CD14-positive monocyte (primary cell): ENCODE results near the gene CDH13. TPM values are rescaled to one million over a fixed set of nuclear protein-coding genes. Genes with fewer than 3 reads are reported as not detected.

ENCODE experiments used
- DNase-seq, 3 donors: peaks; one replicate each; pipeline ENCODE4 v3.0.0-alpha.2; 2011 to 2022
- H2AFZ ChIP-seq: 2 replicates; pipeline ENCODE4 v1.6.0; 2012; ENCODE audit warnings: mild to moderate bottlenecking, low read depth, low read length, inconsistent platforms; ENCODE audit not compliant: insufficient read depth, poor library complexity, severe bottlenecking
- H3K27ac ChIP-seq, 2 donors: 1 replicate in 1 of 2; 2 replicates in 1 of 2; pipeline ENCODE4 v1.5.1; 2012 to 2013; ENCODE audit warnings: low read length in 2 of 2, control low read depth in 1 of 2, inconsistent platforms in 1 of 2, low read depth in 1 of 2, mild to moderate bottlenecking in 1 of 2
- H3K27me3 ChIP-seq, 2 donors: one replicate each; pipeline versions ENCODE4 v1.6.0 to v1.6.1; 2011 to 2013; ENCODE audit warnings: low read length in 2 of 2; ENCODE audit not compliant: control insufficient read depth in 2 of 2, insufficient read depth in 2 of 2
- H3K36me3 ChIP-seq, 2 donors: replicated peaks in 1 of 2; 1 replicate in 1 of 2; 2 replicates in 1 of 2; pipeline versions ENCODE4 v1.5.1 to v1.6.1; 2012 to 2013; ENCODE audit warnings: low read length in 2 of 2, control low read depth in 1 of 2, inconsistent platforms in 1 of 2, mild to moderate bottlenecking in 1 of 2; ENCODE audit not compliant: insufficient read depth in 2 of 2, control insufficient read depth in 1 of 2
- H3K4me1 ChIP-seq, 2 donors: 1 replicate in 1 of 2; 2 replicates in 1 of 2; pipeline versions ENCODE4 v1.5.1 to v1.6.1; 2012 to 2013; ENCODE audit warnings: low read length in 2 of 2, control low read depth in 1 of 2, inconsistent platforms in 1 of 2, mild to moderate bottlenecking in 1 of 2, moderate library complexity in 1 of 2; ENCODE audit not compliant: insufficient read depth in 2 of 2, control insufficient read depth in 1 of 2
- H3K4me2 ChIP-seq: replicated peaks from 2 replicates; pipeline ENCODE3; 2012; ENCODE audit warnings: low read length, moderate library complexity, mild to moderate bottlenecking; ENCODE audit not compliant: poor library complexity, severe bottlenecking; ENCODE audit errors: extremely low read depth
- H3K4me3 ChIP-seq, 3 experiments: fragments of 200-600 bp in 1 of 3; sonication (generic) in 1 of 3; replicated peaks in 1 of 3; 1 replicate in 2 of 3; 2 replicates in 1 of 3; pipeline ENCODE4 v1.5.1; 2011 to 2013; ENCODE audit warnings: low read length in 3 of 3, mild to moderate bottlenecking in 3 of 3, control low read depth in 2 of 3, low read depth in 2 of 3, inconsistent platforms in 1 of 3, moderate library complexity in 1 of 3
- H3K79me2 ChIP-seq: 2 replicates; pipeline ENCODE4 v1.6.0; 2012; ENCODE audit warnings: mild to moderate bottlenecking, control low read depth, inconsistent platforms, low read length, moderate library complexity; ENCODE audit not compliant: insufficient read depth
- H3K9ac ChIP-seq: 2 replicates; pipeline ENCODE4 v1.6.0; 2017; ENCODE audit warnings: low read length, mild to moderate bottlenecking; ENCODE audit not compliant: insufficient read depth, poor library complexity, severe bottlenecking
- H3K9me3 ChIP-seq, 2 donors: replicated peaks in 1 of 2; 1 replicate in 1 of 2; 2 replicates in 1 of 2; pipeline versions ENCODE4 v1.5.1 to v1.6.1; 2012 to 2013; ENCODE audit warnings: low read length in 2 of 2, control low read depth in 1 of 2; ENCODE audit not compliant: control insufficient read depth in 1 of 2, insufficient read depth in 1 of 2
- H4K20me1 ChIP-seq: 2 replicates; pipeline ENCODE4 v1.6.0; 2012; ENCODE audit warnings: mild to moderate bottlenecking, low read length, control low read depth, moderate library complexity; ENCODE audit not compliant: insufficient read depth
- H3K27ac Mint-ChIP-seq, 7 donors: one replicate each; pipeline ENCODE4 v1.8.0; 2020; ENCODE audit warnings: mild to moderate bottlenecking in 7 of 7, mixed read lengths in 7 of 7, moderate library complexity in 6 of 7, inconsistent platforms in 2 of 7
- H3K27me3 Mint-ChIP-seq, 3 donors: one replicate each; pipeline ENCODE4 v1.8.0; 2021 to 2022; ENCODE audit warnings: low read depth in 3 of 3, mild to moderate bottlenecking in 3 of 3, mixed read lengths in 3 of 3, moderate library complexity in 3 of 3, inconsistent platforms in 1 of 3
- H3K36me3 Mint-ChIP-seq, 2 donors: one replicate each; pipeline ENCODE4 v1.8.0; 2020; ENCODE audit warnings: mixed read lengths in 2 of 2, inconsistent platforms in 1 of 2, mild to moderate bottlenecking in 1 of 2
- H3K4me1 Mint-ChIP-seq: one replicate; pipeline ENCODE4 v1.8.0; 2020; ENCODE audit warnings: mild to moderate bottlenecking, mixed read lengths
- H3K4me3 Mint-ChIP-seq, 2 donors: one replicate each; pipeline ENCODE4 v1.8.0; 2020; ENCODE audit warnings: mild to moderate bottlenecking in 2 of 2, mixed read lengths in 2 of 2, moderate library complexity in 1 of 2
- H3K9me3 Mint-ChIP-seq, 7 donors: one replicate each; pipeline ENCODE4 v1.8.0; 2020 to 2022; ENCODE audit warnings: mixed read lengths in 7 of 7, mild to moderate bottlenecking in 6 of 7, moderate library complexity in 6 of 7, inconsistent platforms in 2 of 7
- WGBS: methylation state at CpG from one replicate; pipeline ENCODE4 v1.1.5; 2013; ENCODE audit warnings: missing lambda C conversion rate; ENCODE audit not compliant: insufficient coverage; 5-methylcytosine and 5-hydroxymethylcytosine counted together
- intact Hi-C, 2 donors: fragments of 100-400 bp; cut with micrococcal nuclease; formaldehyde crosslinking; loops; one replicate each; pipeline versions ENCODE4 v1.15.0 to v1.15.1; 2023
- polyA plus RNA-seq, 3 donors: library from polyadenylated mRNA; depleted of rRNA in 1 of 3; unstranded in 2 of 3; stranded (reverse) in 1 of 3; fragments of 300-500 nt in 2 of 3; fragments of >200 nt in 1 of 3; fragmentation: Illumina TruSeq in 2 of 3; gene quantifications; 1 replicate in 2 of 3; 2 replicates in 1 of 3; pipeline ENCODE4 v1.2.3, GENCODE V29; 2012 to 2021
- TF ChIP-seq, protein P1 (sequence below): fragments of 200-600 bp; IDR thresholded peaks from one replicate; pipeline ENCODE4 v1.8.0; 2022; ENCODE audit warnings: antibody characterized with exemption, mild to moderate bottlenecking

The CDH13 gene
- polyA plus RNA-seq, 3 donors: 0.13 to 0.19 TPM; not detected in 1

DNA sequence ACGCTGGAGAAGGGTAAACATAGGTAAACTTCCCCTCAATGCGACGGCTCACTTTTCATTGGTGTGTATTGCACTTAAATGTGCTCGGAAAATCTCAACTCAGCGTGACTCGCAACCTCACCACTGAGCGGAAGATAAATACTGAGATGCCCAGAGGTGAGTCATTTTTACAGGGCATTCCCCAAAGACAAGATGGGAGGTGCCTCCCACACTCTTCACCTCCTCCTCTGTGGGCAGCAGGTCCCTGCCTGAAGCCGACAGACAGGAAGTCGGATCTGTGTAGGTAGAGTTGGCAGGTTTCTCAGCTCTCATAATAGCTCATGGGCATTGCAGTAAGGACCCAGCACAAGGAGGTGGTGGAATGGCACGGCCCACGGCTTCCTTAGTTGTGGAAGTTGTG lies 906.4 kb downstream of the CDH13 start:
- Histone ChIP-seq H2AFZ (no peak overlapping the region), H3K27ac (no peak overlapping the region), H3K27me3 (no peaks in the 10 kb centered on the region), H4K20me1 (no peaks in the 10 kb centered on the region), H3K4me2 (no peak overlapping the region), H3K36me3 (no peaks in the 10 kb centered on the region), H3K4me1 (no peaks in the 10 kb centered on the region), H3K9ac (no peak overlapping the region), H3K9me3 (no peaks in the 10 kb centered on the region), H3K79me2 (no peaks in the 10 kb centered on the region), H3K4me3 (no peak overlapping the region)
- WGBS: 89% methylated on average over 4 of the region's 11 CpGs
- no peaks in the 10 kb centered on the region for H3K4me1 Mint-ChIP-seq
- no peaks in the 10 kb centered on the region for H3K36me3 Mint-ChIP-seq
- intact Hi-C loops: no loop called here
- peaks cover 0 to 3% (median 0%) of the 10 kb centered on the region in 3 donors for H3K27me3 Mint-ChIP-seq
- no peak for DNase-seq
- TF ChIP-seq, protein P1, sequence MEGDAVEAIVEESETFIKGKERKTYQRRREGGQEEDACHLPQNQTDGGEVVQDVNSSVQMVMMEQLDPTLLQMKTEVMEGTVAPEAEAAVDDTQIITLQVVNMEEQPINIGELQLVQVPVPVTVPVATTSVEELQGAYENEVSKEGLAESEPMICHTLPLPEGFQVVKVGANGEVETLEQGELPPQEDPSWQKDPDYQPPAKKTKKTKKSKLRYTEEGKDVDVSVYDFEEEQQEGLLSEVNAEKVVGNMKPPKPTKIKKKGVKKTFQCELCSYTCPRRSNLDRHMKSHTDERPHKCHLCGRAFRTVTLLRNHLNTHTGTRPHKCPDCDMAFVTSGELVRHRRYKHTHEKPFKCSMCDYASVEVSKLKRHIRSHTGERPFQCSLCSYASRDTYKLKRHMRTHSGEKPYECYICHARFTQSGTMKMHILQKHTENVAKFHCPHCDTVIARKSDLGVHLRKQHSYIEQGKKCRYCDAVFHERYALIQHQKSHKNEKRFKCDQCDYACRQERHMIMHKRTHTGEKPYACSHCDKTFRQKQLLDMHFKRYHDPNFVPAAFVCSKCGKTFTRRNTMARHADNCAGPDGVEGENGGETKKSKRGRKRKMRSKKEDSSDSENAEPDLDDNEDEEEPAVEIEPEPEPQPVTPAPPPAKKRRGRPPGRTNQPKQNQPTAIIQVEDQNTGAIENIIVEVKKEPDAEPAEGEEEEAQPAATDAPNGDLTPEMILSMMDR: no peak
- peaks cover 0 to 6% (median 3%) of the 10 kb centered on the region in 7 donors for H3K9me3 Mint-ChIP-seq
- no peak overlapping the region for H3K27ac Mint-ChIP-seq
- no peak overlapping the region for H3K4me3 Mint-ChIP-seq

DNA sequence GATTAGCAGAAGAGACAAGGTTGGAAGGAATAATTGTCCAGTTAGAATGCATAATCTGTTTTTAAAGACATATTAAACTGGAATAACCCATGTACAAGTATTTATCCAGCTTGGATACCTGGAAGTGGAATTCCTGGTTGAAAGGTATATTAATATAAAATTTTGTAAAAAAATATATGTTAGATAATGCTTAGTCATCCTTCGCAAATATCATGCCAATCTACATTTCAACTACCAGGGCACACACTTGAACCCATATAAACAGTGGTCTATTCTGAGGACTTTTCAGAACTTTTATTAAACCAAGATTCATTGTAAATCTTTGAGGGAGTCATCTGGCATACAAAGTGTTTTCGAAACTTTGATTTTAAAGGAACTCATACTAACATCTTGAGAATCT lies 911.9 kb downstream of the CDH13 start:
- TF ChIP-seq, protein P1: no peak
- no peak overlapping the region for H3K9ac ChIP-seq
- H3K79me2 ChIP-seq: no peaks in the 10 kb centered on the region
- peaks cover 2 to 6% (median 5%) of the 10 kb centered on the region in 7 donors for H3K9me3 Mint-ChIP-seq
- no peak overlapping the region for H3K4me2 ChIP-seq
- DNase-seq: no peak
- H3K27ac ChIP-seq: no peak overlapping the region
- no peaks in the 10 kb centered on the region for H3K4me1 Mint-ChIP-seq
- H4K20me1 ChIP-seq: no peaks in the 10 kb centered on the region
- H3K27me3 ChIP-seq: no peaks in the 10 kb centered on the region
- WGBS: no CpG with 5 or more reads among the region's 2 CpGs
- peaks cover 0 to 2% (median 0%) of the 10 kb centered on the region in 3 donors for H3K27me3 Mint-ChIP-seq
- H3K27ac Mint-ChIP-seq: no peak overlapping the region
- no peaks in the 10 kb centered on the region for H3K36me3 ChIP-seq
- H3K9me3 ChIP-seq: no peaks in the 10 kb centered on the region
- H3K4me3 ChIP-seq: no peak overlapping the region
- intact Hi-C loops: no loop called here
- no peaks in the 10 kb centered on the region for H3K4me1 ChIP-seq
- no peaks in the 10 kb centered on the region for H3K36me3 Mint-ChIP-seq
- H2AFZ ChIP-seq: no peak overlapping the region
- H3K4me3 Mint-ChIP-seq: no peak overlapping the region
